Ishikawa (cell line): ENCODE measurements around the gene ZDHHC12.

Experiments
- CEBPB ChIP-seq: IDR thresholded peaks from 2 replicates; pipeline ENCODE4 v1.6.1; 2012
- CREB1 ChIP-seq: IDR thresholded peaks from 2 replicates; pipeline ENCODE4 v1.6.1; 2012; ENCODE audit warnings: low read depth
- EGR1 ChIP-seq: IDR thresholded peaks from 2 replicates; pipeline ENCODE4 v1.6.1; 2012
- EP300 ChIP-seq: IDR thresholded peaks from 2 replicates; pipeline ENCODE4 v1.6.1; 2012; ENCODE audit warnings: borderline replicate concordance
- FOXM1 ChIP-seq: IDR thresholded peaks from 2 replicates; pipeline ENCODE4 v1.6.1; 2012; ENCODE audit warnings: low read depth, borderline replicate concordance
- MAX ChIP-seq: IDR thresholded peaks from 2 replicates; pipeline ENCODE4 v1.6.1; 2012
- NFIC ChIP-seq: IDR thresholded peaks from 2 replicates; pipeline ENCODE4 v1.6.1; 2012
- RAD21 ChIP-seq: IDR thresholded peaks from 2 replicates; pipeline ENCODE4 v1.6.1; 2012; ENCODE audit warnings: low read depth
- REST ChIP-seq: IDR thresholded peaks from 2 replicates; pipeline ENCODE4 v1.6.1; 2012; ENCODE audit warnings: low read depth, mild to moderate bottlenecking
- TAF1 ChIP-seq: IDR thresholded peaks from 2 replicates; pipeline ENCODE4 v1.6.1; 2012; ENCODE audit warnings: low read depth, mild to moderate bottlenecking
- TCF12 ChIP-seq: IDR thresholded peaks from 2 replicates; pipeline ENCODE4 v1.6.1; 2012; ENCODE audit warnings: low read depth
- TEAD4 ChIP-seq: IDR thresholded peaks from 2 replicates; pipeline ENCODE4 v1.6.1; 2012
- USF1 ChIP-seq: IDR thresholded peaks from 2 replicates; pipeline ENCODE4 v1.6.1; 2012
- YY1 ChIP-seq: IDR thresholded peaks from 2 replicates; pipeline ENCODE4 v1.6.1; 2012; ENCODE audit warnings: low read depth
- ZBTB7A ChIP-seq: IDR thresholded peaks from 2 replicates; pipeline ENCODE4 v1.6.1; 2012; ENCODE audit warnings: low read depth

The ZDHHC12 gene

GRCh38 chr9:128722380-128723351 is 1.3 kb downstream of the ZDHHC12 start:
- TF ChIP-seq YY1 (no peak), USF1 (no peak), RAD21 (no peak), EP300 (no peak), TCF12 (no peak), FOXM1 (no peak), MAX (no peak), NFIC (no peak)

GRCh38 chr9:128721487-128722010 is 2.4 kb downstream of the ZDHHC12 start:
- TF ChIP-seq RAD21 (no peak), USF1 (no peak), ZBTB7A (no peak), TAF1 (no peak), FOXM1 (no peak), TEAD4 (no peak), EP300 (no peak), CEBPB (no peak), YY1 (no peak), REST (no peak), TCF12 (no peak), MAX (no peak), EGR1 (no peak), NFIC (no peak), CREB1 (no peak)

- no peak for TF ChIP-seq NFIC
- no peak for TF ChIP-seq TEAD4
- TF ChIP-seq CREB1, result no peak
- no peak for TF ChIP-seq EGR1
- peak; percentile 37; the same call in 1 of the 2 replicates for TF ChIP-seq REST
- TF ChIP-seq MAX, result no peak
These were observed 3.0 kb downstream of the ZDHHC12 start for GRCh38 chr9:128720841-128721486.

- no peak for TF ChIP-seq TCF12
- TF ChIP-seq REST, result no peak
- no peak for TF ChIP-seq ZBTB7A
- no peak for TF ChIP-seq YY1
- no peak for TF ChIP-seq RAD21
- TF ChIP-seq CEBPB, result no peak
- no peak for TF ChIP-seq USF1
- TF ChIP-seq MAX, result no peak
- TF ChIP-seq TEAD4, result no peak
- TF ChIP-seq CREB1, result no peak
- no peak for TF ChIP-seq EGR1
- TF ChIP-seq NFIC, result no peak
- TF ChIP-seq TAF1, result no peak
These were observed 3.9 kb downstream of the ZDHHC12 start for GRCh38 chr9:128719919-128720605.
